IMR-90 (cell line): Measurements from ENCODE around the gene CALN1. TPM values are rescaled to one million over a fixed set of nuclear protein-coding genes. Genes with fewer than 3 reads are reported as not detected.

Experiments used
- ATAC-seq: fragments of 200-7000 bp; cut with Tn5 transposase; 2 replicates; pipeline ENCODE4 v1.9.1; 2020; ENCODE audit warnings: low read depth, mild to moderate bottlenecking, moderate library complexity
- BruUV-seq: library from RNA; stranded (reverse); fragments of 400-500 nt; replicated peaks from 2 replicates; lab custom pipeline; 2021; lab: Mats Ljungman, UMichigan
- CTCF ChIA-PET: fragments of 300-600 bp; formaldehyde crosslinking; extraction: SDS; loops from one replicate; lab custom pipeline; 2021; ENCODE audit warnings: antibody characterized with exemption; lab: Yijun Ruan, JAX
- POLR2A ChIA-PET: fragments of 300-600 bp; sonication (Branson Sonifier 250); formaldehyde crosslinking; loops from one replicate; lab custom pipeline; 2022; ENCODE audit warnings: antibody characterized with exemption; ENCODE audit not compliant: unreplicated experiment; lab: Charles Lee
- DNase-seq: peaks from one replicate; pipeline ENCODE4 v3.0.0; 2013
- H2AFZ ChIP-seq: replicated peaks from 2 replicates; pipeline ENCODE3; 2013; ENCODE audit warnings: low read length, mild to moderate bottlenecking; ENCODE audit not compliant: poor library complexity
- H2AK5ac ChIP-seq: 2 replicates; pipeline ENCODE4 v1.6.1; 2013; ENCODE audit warnings: low read depth, low read length, inconsistent platforms
- H2AK9ac ChIP-seq: replicated peaks from 2 replicates; pipeline ENCODE3; 2013; ENCODE audit warnings: mild to moderate bottlenecking, low read depth, low read length, moderate library complexity; ENCODE audit not compliant: poor library complexity
- H2BK120ac ChIP-seq: 2 replicates; pipeline ENCODE4 v1.6.1; 2013; ENCODE audit warnings: low read depth, low read length, inconsistent platforms
- H2BK15ac ChIP-seq: 3 replicates; pipeline ENCODE4 v1.6.1; 2013; ENCODE audit warnings: low read depth, low read length, inconsistent platforms
- H2BK20ac ChIP-seq: 2 replicates; pipeline ENCODE4 v1.6.1; 2013; ENCODE audit warnings: low read depth, mild to moderate bottlenecking, inconsistent platforms, low read length, moderate library complexity
- H2BK5ac ChIP-seq: 2 replicates; pipeline ENCODE4 v1.6.1; 2013; ENCODE audit warnings: mild to moderate bottlenecking, low read depth, low read length, inconsistent platforms; ENCODE audit not compliant: poor library complexity, severe bottlenecking
- H3K14ac ChIP-seq: replicated peaks from 2 replicates; pipeline ENCODE4 v1.6.1; 2013; ENCODE audit warnings: low read depth, low read length, inconsistent platforms
- H3K18ac ChIP-seq: 2 replicates; pipeline ENCODE4 v1.6.1; 2013; ENCODE audit warnings: low read depth, low read length, control low read depth
- H3K23ac ChIP-seq: 2 replicates; pipeline ENCODE4 v1.6.1; 2013; ENCODE audit warnings: low read depth, low read length, inconsistent platforms
- H3K27ac ChIP-seq: 2 replicates; pipeline ENCODE4 v1.5.1; 2013; ENCODE audit warnings: mild to moderate bottlenecking, control low read depth, low read length; ENCODE audit not compliant: insufficient read depth
- H3K27me3 ChIP-seq: 2 replicates; pipeline ENCODE4 v1.6.1; 2013; ENCODE audit warnings: low read length; ENCODE audit not compliant: control insufficient read depth, insufficient read depth
- H3K36me3 ChIP-seq: 2 replicates; pipeline ENCODE4 v1.6.1; 2013; ENCODE audit warnings: low read length, mixed read lengths; ENCODE audit not compliant: control insufficient read depth, insufficient read depth
- H3K4ac ChIP-seq: 2 replicates; pipeline ENCODE4 v1.6.1; 2013; ENCODE audit warnings: low read depth, low read length, inconsistent platforms
- H3K4me1 ChIP-seq: 2 replicates; pipeline ENCODE4 v1.6.1; 2013; ENCODE audit warnings: low read length, mixed read lengths; ENCODE audit not compliant: control insufficient read depth, insufficient read depth
- H3K4me2 ChIP-seq: 2 replicates; pipeline ENCODE4 v1.6.1; 2013; ENCODE audit warnings: low read depth, mild to moderate bottlenecking, control low read depth, low read length, moderate library complexity
- H3K4me3 ChIP-seq: 2 replicates; pipeline ENCODE4 v1.5.1; 2013; ENCODE audit warnings: low read depth, mild to moderate bottlenecking, control low read depth, low read length, moderate library complexity; ENCODE audit not compliant: insufficient read depth
- H3K56ac ChIP-seq: 2 replicates; pipeline ENCODE4 v1.6.1; 2013; ENCODE audit warnings: low read length, inconsistent platforms; ENCODE audit not compliant: insufficient read depth; ENCODE audit errors: extremely low read depth
- H3K79me1 ChIP-seq, 2 experiments: 2 replicates each; pipeline ENCODE4 v1.6.1; 2013; ENCODE audit warnings: low read length in 2 of 2, inconsistent platforms in 1 of 2, low read depth in 1 of 2
- H3K9ac ChIP-seq: 2 replicates; pipeline ENCODE4 v1.6.1; 2013; ENCODE audit warnings: low read depth, low read length, control low read depth
- H3K9me1 ChIP-seq: 2 replicates; pipeline ENCODE4 v1.6.1; 2013; ENCODE audit warnings: low read length, inconsistent platforms; ENCODE audit not compliant: insufficient read depth
- H3K9me3 ChIP-seq: 2 replicates; pipeline ENCODE4 v1.6.1; 2013; ENCODE audit warnings: low read length; ENCODE audit not compliant: control insufficient read depth, insufficient read depth
- H4K20me1 ChIP-seq: 2 replicates; pipeline ENCODE4 v1.6.1; 2013; ENCODE audit warnings: low read length, inconsistent platforms; ENCODE audit not compliant: insufficient read depth
- H4K5ac ChIP-seq: 2 replicates; pipeline ENCODE4 v1.6.1; 2013; ENCODE audit warnings: mild to moderate bottlenecking, low read depth, low read length, control low read depth
- H4K8ac ChIP-seq, 2 experiments: 2 replicates each; pipeline ENCODE4 v1.6.1; 2013; ENCODE audit warnings: low read depth in 2 of 2, low read length in 2 of 2, control low read depth in 1 of 2, inconsistent platforms in 1 of 2
- H4K91ac ChIP-seq: 2 replicates; pipeline ENCODE4 v1.6.1; 2013; ENCODE audit warnings: low read depth, low read length, inconsistent platforms; ENCODE audit not compliant: insufficient read depth
- BHLHE40 ChIP-seq: fragments of 150-350 bp; IDR thresholded peaks from 2 replicates; pipeline ENCODE4 v1.6.1; 2016; ENCODE audit warnings: mild to moderate bottlenecking, low read depth, low read length
- CEBPB ChIP-seq: IDR thresholded peaks from 2 replicates; pipeline ENCODE4 v1.6.1; 2012; ENCODE audit warnings: low read depth, low read length, improper control_type of control experiment
- CTCF ChIP-seq: conservative IDR thresholded peaks from 2 replicates; pipeline ENCODE4 v1.5.1; 2012; ENCODE audit warnings: mild to moderate bottlenecking, low read depth, low read length, improper control_type of control experiment
- ELK1 ChIP-seq: fragments of 150-350 bp; IDR thresholded peaks from 2 replicates; pipeline ENCODE4 v1.6.1; 2016; ENCODE audit warnings: low read depth, mild to moderate bottlenecking, low read length, moderate library complexity, borderline replicate concordance
- FOS ChIP-seq: fragments of 150-350 bp; IDR thresholded peaks from 2 replicates; pipeline ENCODE4 v1.6.1; 2016; ENCODE audit warnings: low read depth, low read length
- MAFK ChIP-seq: IDR thresholded peaks from 2 replicates; pipeline ENCODE4 v1.6.1; 2012; ENCODE audit warnings: low read depth, low read length, improper control_type of control experiment
- MXI1 ChIP-seq: IDR thresholded peaks from 2 replicates; pipeline ENCODE4 v1.6.1; 2012; ENCODE audit warnings: low read depth, mild to moderate bottlenecking, low read length, moderate library complexity, borderline replicate concordance
- RAD21 ChIP-seq: IDR thresholded peaks from 2 replicates; pipeline ENCODE4 v1.6.1; 2012; ENCODE audit warnings: low read length, improper control_type of control experiment
- RFX5 ChIP-seq: IDR thresholded peaks from 2 replicates; pipeline ENCODE4 v1.8.0; 2012; ENCODE audit warnings: low read depth, mild to moderate bottlenecking, low read length, moderate library complexity
- USF2 ChIP-seq: fragments of 150-350 bp; IDR thresholded peaks from 2 replicates; pipeline ENCODE4 v1.6.1; 2017; ENCODE audit warnings: mild to moderate bottlenecking, antibody characterized with exemption, low read length, low read depth
- WGBS, 2 experiments: methylation state at CpG; one replicate each; pipeline versions ENCODE4 v1.1.5 to v1.1.7; 2013; ENCODE audit warnings: missing lambda C conversion rate in 2 of 2; ENCODE audit not compliant: insufficient read length in 1 of 2; ENCODE audit errors: extremely low coverage in 2 of 2; 5-methylcytosine and 5-hydroxymethylcytosine counted together
- dilution Hi-C: fragments of 300-500 bp; cut with HindIII; formaldehyde crosslinking; loops from one replicate; pipeline ENCODE4 v1.14.3; 2018; ENCODE audit warnings: low sequenced_read_pairs; ENCODE audit not compliant: unreplicated experiment
- in situ Hi-C: fragments of 300-500 bp; cut with MboI; formaldehyde crosslinking; loops from 3 replicates; pipeline ENCODE4 v1.14.3; 2019; ENCODE audit warnings: low sequenced_read_pairs, inconsistent platforms, mixed read lengths
- intact Hi-C: fragments of 100-400 bp; cut with micrococcal nuclease; formaldehyde crosslinking; loops from 2 replicates; pipeline ENCODE4 v1.10.0; 2022
- polyA plus RNA-seq, 3 experiments: library from polyadenylated mRNA; depleted of rRNA; stranded (reverse); fragments of >200 nt; gene quantifications; 2 replicates each; pipeline ENCODE4 v1.2.3, GENCODE V29; 2012; ENCODE audit warnings: low replicate concordance in 1 of 3
- total RNA-seq: library from RNA; depleted of rRNA; stranded (reverse); fragments of >200 nt; gene quantifications from 2 replicates; pipeline ENCODE4 v1.2.3, GENCODE V29; 2012

Gene CALN1
- total and polyA plus RNA-seq, 2 of the 4 experiments (the other 2 are of a cell fraction), result not detected

GRCh38 chr7:71911051-71911450, 501.1 kb downstream of the CALN1 start:
- Histone ChIP-seq H3K36me3 (no peaks in the 10 kb centered on the region), H4K91ac (no peak overlapping the region), H3K23ac (no peak overlapping the region), H2AK5ac (no peak overlapping the region), H4K8ac (no peak overlapping the region), H3K79me1 (no peaks in the 10 kb centered on the region), H2BK120ac (no peak overlapping the region), H3K4me1 (no peaks in the 10 kb centered on the region), H2BK20ac (no peak overlapping the region), H3K9ac (no peak overlapping the region), H3K4ac (no peak overlapping the region), H3K56ac (no peak overlapping the region), H3K14ac (no peak overlapping the region), H2BK15ac (no peak overlapping the region), H3K4me3 (no peak overlapping the region), H2AK9ac (no peak overlapping the region), H3K9me1 (no peaks in the 10 kb centered on the region), H3K27ac (no peak overlapping the region), H3K4me2 (no peak overlapping the region), H2BK5ac (no peak overlapping the region), H4K5ac (no peak overlapping the region), H4K20me1 (no peaks in the 10 kb centered on the region), H3K27me3 (no peaks in the 10 kb centered on the region), H3K9me3 (peaks cover 13% of the 10 kb centered on the region), H2AFZ (no peak overlapping the region), H3K18ac (no peak overlapping the region)
- intact Hi-C loops, result no loop called here
- TF ChIP-seq BHLHE40, result no peak
- TF ChIP-seq RAD21, result no peak
- TF ChIP-seq ELK1, result no peak
- TF ChIP-seq CEBPB, result no peak
- no peak for TF ChIP-seq CTCF
- no peak for TF ChIP-seq MXI1
- TF ChIP-seq FOS, result no peak
- no peak for TF ChIP-seq RFX5
- no peak for TF ChIP-seq USF2
- TF ChIP-seq MAFK, result no peak
- WGBS, 2 experiments, result no CpG with 5 or more reads among the region's 5 CpGs
- ATAC-seq (no peak), DNase-seq (no peak)
- ChIA-PET CTCF (no interaction called here), POLR2A (no interaction called here)
- in situ Hi-C loops, result no loop called here
- dilution Hi-C loops, result no loop called here
- no TSS peak for BruUV-seq
